ENCODE data around the gene TOE1.

DNA sequence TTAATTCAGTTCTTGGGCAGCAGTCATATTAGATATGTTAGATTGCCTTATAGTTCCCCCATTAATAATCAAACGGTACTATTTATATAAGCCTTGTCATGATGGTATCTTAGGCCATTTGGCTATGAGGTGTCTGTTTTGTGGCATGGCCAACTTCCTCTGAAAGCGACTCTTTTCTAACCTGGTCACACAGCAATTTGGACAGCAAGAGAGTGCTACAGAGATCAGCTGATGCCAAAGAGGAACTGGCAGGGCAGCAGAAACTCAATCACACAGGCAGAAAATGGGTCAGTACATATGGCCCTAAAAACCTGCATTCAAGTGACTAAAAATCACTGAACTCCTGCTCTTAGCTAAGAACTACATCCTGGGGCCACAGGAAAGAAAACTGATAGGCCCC is 13.7 kb downstream of the TOE1 start:
- TF ChIP-seq, protein P1, sequence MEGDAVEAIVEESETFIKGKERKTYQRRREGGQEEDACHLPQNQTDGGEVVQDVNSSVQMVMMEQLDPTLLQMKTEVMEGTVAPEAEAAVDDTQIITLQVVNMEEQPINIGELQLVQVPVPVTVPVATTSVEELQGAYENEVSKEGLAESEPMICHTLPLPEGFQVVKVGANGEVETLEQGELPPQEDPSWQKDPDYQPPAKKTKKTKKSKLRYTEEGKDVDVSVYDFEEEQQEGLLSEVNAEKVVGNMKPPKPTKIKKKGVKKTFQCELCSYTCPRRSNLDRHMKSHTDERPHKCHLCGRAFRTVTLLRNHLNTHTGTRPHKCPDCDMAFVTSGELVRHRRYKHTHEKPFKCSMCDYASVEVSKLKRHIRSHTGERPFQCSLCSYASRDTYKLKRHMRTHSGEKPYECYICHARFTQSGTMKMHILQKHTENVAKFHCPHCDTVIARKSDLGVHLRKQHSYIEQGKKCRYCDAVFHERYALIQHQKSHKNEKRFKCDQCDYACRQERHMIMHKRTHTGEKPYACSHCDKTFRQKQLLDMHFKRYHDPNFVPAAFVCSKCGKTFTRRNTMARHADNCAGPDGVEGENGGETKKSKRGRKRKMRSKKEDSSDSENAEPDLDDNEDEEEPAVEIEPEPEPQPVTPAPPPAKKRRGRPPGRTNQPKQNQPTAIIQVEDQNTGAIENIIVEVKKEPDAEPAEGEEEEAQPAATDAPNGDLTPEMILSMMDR (conservative IDR thresholded peaks at IDR 0.05 in 1 of 2, IDR thresholded peaks at IDR 0.05 in 1 of 2; ENCODE audit: low read depth in 1 of 2, low read length in 2 of 2), result no peak
- TF ChIP-seq EZH2 (IDR thresholded peaks at IDR 0.05; ENCODE audit: low read length, missing control alignments), result no peak
